ENCODE measurements around the gene MC4R.
"Not testable (repeated sequence)": the region's sequence is repeated elsewhere in the genome, so short reads cannot be mapped to it uniquely, and the experiment has no call there.

The MC4R gene

DNA sequence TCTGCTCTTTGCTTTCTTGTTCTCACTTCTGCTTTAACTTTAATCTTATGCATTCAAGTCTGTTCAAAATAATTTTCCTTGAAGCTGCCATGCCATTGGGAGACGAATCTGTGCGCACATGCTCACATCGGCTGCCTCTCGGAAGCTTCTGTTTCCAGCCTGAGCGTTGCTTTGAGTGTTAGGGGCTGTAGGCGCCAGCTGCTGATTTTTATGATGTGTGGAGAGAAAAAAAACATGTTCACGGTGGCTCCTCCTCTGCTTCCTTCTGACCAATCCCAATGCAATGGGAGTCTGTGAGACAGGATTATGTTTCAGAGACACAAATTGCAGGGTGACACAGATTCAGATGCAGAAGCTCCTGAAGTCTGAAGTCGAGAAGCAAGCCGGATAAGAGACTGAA, at the start of gene MC4R:
TSS of gene MC4R (minus strand) at position 180 of the 400 bp plus-strand sequence. CDS start 426 bp downstream, outside the sequence.
- no peak for DNase-seq

DNA sequence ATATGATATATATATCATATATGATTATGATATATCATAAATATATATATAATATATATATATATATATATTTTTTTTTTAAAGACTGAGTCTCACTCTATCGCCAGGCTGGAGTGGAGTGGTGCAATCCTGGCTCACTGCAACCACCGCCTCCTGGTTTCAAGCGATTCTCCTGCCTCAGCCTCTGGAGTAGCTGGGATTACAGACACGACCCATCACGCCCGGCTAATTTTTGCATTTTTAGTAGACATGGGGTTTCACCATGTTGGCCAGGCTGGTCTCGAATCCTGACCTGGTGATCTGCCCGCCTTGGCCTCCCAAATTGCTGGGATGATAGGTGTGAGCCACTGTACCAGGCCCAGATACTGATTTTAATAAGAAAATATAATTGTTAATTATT, 49.7 kb upstream of the MC4R start:
- not testable (repeated sequence) for DNase-seq

DNA sequence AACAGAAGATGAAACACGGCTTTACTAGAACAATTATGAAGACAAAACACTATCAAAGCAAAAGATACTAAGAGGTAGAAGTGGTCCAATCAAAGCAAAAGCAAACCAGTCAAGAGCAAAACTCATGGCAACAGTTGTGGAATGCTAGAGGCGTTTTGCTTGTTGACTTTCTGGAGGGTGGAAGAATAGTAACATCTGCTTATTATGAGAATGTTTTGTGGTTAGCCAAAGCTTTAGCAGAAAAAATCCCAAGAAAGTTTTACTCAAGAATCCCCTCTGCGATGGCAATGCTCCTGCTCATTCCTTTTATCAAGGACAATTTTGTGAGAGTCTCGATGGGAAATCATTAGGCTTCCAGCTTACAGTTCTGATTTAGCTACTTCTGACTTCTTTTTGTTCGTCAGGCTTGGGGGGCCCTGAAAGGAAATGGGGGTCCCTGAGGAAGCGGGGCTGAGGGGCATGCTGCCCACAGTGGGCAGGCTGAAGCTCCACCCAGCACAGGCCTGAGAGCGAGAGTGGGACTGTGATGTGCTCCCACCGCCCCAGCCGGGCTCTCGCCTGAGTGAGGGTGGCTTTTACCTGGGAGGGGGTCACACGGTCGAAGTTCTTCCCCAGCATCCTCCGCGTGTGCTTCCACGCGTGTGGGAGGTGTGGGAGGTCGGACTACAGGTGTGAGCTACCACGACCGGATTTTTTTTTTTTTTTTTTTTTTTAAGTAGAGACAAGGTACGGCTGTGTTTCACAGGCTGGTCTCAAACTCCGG, 49.0 kb upstream of the MC4R start:
- no peak for DNase-seq

DNA sequence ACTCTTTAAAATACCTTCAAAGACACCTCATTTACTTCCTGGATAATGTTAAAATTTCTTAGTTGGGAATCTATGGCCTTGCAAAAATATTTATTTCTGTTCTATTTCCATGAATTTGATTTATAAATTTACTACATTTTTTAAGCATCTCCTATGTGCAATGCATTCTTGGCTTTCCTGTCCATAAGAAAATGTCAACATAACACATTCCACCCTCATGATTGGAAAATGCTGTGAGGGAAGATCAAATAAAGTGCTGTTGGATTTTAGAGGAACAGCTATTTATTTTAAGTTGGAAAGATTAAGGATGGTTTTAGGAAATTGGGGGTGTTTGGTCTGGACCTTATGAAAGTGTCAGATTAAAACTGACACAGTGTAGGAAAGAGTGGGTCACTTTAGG, 45.4 kb upstream of the MC4R start:
- no peak for DNase-seq

DNA sequence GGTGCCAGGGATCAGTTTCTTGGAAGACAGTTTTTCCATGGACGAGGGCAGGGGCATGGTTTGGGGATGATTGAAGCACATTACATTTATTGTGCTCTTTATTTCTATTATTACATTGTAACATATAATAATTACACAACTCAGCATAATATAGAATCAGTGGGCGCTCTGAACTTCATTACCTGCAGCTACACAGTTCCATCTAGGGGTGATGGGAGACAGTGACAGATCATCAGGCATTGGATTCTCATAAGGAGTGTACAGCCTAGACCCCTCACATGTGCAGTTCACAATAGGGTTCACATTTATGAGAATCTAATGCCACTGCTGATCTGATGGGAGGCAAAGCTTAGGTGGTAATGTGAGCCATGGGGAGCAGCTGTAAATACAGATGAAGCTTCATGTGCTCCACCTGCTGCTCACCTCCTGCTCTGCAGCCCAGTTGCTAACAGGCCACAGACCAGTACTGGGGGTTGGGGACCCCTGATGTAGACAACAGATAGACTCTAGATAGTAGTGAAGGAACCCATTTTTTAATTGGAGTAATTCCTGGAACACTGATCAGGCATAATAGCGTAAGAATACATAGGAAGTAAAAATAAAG, 41.5 kb upstream of the MC4R start:
- DNase-seq, result no peak

DNA sequence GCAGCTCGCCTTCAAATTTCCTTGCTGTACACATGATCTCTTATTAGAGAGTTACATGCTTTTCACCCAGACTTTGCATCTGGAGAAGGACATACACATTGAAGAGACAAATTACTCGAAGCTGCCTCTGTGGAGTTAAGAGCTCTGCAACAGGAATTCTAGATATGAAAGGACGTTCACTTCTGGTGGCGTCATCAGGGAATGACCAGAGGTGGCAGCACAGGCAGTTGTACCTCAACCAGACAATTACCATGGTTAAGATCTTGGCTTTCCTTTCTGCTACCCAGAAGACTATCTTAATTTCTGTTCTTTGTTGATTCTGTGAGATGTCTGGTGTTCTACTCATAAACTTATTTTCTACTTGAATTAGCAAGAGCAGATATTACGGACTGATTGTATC, 39.1 kb upstream of the MC4R start:
- DNase-seq, result no peak

DNA sequence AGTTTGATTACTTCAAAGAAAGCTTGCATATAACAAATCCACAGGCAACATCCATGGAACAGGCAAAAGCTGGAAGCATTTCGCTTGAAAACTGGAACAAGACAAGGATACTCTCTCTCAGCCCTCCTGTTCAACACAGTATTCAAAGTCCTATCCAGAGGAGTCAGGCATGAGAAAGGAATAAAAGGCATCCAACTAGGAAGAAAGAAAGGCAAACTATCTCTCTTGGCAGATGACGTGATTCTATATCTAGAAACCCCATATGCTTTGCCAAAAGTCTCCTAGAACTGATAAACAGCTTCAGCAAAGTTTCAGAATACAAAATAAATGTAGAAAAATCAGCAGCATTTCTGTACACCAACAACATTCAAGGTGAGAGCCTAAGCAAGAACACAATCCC, 34.1 kb upstream of the MC4R start:
- DNase-seq, result no peak

DNA sequence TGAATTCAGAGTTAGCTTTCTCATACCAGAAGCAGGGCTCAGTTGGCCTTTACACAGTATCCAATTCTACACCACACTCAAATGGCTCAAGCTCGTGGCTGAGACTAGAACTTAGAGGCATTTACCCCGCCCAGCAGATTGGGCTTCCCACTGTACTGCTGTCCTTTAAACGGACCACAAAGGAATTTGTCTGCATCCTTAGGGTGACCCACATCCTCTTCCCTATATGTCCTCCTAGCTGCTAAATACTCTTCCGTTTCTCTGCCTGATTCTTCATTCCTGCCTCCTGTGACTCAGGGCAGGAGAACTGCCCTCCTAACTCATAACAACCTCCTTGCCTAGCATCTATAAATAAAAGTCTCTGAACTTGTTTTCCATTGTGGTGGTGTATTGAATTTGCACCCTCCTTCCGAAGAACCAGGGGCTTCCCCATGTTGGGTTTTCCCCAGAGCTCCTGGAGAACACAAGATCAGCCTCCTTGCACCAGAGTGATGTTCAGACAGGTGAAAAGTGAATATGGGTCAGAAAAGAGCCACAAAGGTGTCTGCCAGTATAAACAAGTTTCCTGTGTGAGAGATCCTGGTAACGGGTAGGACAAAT, 32.0 kb upstream of the MC4R start:
- DNase-seq, result no peak

DNA sequence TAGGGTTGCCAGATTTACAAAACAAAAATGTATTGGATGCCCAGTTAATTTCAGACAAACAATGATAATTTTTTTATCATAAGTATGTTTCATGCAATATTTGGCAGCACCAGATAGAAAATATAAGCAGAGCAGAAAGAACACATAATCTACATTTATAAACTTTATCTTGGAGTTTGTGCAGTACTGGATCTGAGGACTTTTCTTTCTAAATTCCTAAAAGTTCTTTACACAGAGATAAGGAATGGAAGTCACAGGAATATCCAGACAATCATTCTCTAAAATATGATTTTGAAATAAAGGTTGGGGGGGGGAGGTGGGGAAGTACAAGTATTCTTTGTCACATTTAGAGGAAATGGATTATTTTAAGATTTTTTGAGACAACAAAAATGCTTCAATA, 28.8 kb upstream of the MC4R start:
- DNase-seq, result no peak

DNA sequence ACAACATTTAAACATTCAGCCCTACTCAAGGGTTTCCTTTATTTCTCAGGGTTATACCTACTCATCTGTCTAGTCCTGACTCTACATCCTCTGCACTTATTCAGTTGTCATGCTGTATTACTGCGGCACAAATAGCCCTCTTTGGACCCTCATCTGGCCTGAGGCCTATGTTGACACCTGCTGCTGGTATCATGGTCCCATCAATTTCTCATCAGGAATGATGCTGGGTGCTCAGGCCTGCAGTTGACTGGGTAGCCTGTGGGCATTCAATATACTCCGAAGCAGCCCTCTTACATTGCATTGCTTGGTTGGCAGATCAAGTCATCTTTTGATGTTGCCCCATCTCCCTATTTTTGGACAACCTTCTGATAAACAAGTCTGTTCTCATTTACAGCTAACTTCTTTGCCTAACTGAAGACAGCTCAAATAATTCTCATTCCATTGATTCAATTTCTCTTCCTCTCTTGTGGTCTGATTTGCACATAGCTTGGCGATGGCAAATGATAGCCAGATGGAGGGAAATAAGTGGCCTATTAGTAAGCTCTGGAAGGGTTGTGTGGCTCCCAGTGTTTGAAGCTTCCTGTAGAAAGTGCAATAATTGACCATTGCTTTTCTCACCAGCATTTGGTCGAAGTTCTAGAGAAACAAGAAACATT, 19.1 kb upstream of the MC4R start:
- DNase-seq, result no peak

DNA sequence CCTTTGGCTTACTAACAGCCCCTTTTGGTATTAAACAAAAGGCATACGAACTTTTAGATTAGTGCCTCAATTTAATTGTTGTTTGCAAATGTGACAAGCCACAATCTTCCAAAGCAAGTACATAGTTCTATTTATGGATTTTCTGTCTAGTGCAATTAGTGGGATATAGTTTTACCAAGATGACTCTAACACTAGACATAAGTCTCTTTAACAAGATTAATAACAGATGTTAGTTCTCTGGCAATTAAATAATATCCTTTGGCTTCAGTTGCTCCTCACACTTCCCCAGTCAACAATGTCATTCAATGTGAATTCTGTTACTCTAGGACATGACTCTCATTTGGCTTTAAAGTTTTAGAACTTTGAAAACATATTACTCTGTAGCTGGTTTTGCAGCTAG, 16.7 kb upstream of the MC4R start:
- no peak for DNase-seq

DNA sequence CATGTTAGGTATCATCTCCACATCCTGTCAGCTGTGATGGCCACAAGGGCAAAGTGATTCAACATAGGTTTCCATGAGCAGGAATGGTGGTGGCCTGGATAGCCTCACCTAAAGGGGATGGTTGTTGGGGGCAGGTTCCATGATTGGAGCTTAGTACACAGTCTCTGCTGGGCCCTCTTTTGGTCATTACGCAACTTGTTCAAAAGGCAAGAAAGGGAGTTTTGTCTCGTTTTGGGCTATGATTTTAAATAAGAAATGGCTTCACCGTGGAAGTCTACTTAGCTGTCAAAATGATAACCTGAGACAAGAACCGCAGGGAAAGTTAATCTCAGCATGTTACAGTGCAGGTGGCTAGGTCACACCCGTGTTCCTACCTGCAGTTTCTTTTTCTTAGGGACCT, 13.1 kb upstream of the MC4R start:
- no peak for DNase-seq

DNA sequence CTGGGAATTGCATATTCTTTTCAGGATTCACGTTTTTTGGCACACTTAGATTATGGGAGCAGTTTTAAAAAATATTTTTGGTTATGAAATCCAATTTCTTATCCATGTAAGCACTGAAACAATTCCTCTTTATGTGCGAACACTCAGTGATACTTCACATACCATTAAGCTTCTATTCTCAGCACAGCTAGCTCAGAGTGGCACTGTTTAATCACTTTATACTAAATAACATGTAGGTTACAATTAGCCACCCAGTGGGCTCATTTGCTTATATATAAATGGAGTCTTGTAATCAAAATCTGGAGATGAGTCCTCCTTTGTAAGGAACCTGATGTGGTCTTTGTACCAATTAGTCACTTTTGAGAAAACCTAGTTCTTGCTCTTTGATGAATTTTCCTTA, 11.3 kb upstream of the MC4R start:
- no peak for DNase-seq

DNA sequence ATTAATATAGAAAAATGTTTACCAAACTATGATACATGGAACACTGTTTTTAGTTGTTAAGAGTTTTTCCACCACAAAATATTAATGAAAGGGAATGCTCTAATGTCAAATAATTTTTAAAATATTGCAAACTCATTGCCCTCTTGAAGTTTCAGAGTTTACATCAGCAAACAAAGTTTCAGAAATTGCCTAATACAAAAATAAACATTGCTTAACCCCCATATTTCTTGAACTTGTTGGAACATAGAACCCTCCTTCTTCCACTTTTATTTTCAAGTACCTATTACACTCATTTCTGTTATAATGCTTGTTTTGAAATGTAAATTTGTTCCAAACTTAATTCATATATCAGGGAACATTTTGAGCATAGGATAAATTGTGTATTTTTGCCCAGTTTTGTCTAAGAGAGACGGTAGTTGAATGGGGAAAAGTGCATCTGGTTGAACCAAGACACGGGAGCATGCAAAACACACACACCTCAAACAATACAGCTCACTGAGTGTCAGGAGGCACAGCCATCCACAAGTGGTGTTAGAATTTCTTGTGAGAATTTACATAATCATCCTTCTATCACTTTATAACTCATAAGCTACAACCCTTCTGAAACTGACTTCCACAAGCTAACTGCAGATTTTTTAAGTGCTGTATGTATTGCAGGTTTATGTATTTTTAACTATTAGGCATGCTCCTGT, 5.3 kb upstream of the MC4R start:
- no peak for DNase-seq

DNA sequence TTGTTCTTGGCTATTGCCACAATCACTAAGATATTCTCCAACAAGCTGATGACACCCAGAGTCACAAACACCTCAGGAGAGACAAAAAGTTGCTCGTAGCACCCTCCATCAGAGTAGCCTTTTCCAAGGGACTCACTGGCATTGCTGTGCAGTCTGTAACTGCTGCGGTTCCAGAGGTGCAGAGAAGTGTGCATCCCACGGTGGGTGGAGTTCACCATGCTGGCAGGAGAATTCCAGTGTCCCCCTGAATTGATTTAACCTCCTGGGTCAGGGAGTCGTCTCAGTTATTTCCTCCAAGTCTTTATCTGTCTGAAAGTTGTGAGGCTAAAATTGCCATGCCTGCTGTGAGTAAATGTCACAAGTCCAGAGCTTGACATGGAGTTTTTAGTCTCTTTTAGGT, 443 bp downstream of the MC4R start:
- DNase-seq, result no peak

DNA sequence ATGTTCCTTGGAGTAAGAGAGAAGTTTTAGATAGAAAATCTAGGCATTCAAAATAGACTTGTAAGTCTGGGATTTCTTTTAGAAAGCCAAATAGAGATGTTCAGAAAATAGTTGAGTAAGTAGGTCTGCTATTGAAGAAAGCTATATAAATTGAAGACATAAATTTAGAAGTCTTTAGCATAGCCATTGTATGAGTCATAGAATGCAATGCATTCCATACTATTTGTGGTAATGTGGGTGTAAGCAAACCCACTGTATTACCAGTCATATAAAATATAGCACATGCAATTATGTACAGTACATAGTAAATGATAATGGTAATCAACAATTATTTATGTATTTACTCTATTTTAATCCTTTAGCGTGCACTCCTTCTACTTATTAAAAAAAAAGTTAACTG, 14.1 kb downstream of the MC4R start:
- DNase-seq, result no peak

DNA sequence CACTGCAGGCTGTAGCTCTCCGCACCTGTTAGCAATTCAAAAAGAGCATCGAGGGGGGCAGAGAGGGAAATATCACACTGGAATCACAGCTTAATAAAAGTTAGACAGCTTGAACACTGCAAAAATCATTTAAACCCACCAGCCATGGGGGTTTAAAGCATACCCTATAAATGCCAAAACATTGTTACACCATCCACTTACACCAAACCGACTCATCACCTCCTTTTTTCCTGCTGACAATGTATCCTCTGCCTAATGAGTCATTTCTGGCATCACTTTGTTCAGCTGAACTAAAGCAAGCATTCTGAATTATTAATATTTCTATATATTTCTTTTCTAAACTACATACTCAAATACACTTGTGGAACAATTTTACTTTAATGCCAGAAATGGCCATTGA, 21.6 kb downstream of the MC4R start:
- DNase-seq, result no peak

DNA sequence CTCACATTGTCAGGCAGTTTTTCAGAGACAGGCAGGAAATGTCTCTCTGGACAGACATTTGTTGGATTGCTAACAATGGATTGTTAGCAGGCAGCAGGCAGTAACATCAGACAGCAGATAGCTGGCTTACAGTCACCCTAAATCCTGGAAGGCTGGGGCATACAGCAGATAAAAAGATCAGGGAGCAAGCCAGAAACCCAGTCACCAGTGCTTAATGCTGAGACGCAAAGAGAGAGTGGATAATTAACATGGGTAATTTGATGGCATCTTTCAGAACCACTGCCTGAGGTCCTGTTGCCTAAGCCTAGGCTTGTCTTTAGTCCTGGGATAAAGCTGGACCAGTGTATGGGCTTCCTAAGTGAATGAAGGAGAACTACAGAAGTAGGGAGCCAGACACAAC, 22.4 kb downstream of the MC4R start:
- DNase-seq, result no peak

DNA sequence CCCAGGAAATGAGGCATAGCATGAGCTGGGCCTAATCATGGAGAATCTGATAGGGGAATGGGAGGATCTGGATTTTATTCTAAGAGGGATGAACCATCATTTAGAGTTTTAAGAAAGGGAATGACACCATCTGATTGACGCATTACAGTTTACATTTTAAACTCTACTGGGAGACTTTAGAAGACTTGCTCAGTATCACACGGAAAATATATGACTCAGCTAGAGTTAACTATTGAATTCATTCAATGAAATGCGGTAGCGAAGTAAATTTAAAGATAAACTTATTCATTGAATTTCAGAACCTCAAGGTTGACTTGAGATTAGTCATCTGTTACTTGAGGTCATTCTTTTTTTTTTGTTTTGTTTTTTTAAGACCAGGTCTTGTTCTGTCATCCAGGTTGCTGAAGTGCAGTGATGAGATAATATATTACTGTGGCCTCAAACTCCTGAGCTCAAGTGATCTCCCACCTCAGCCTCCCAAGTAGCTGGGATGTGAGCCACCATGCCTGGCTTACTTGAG, 25.0 kb downstream of the MC4R start:
- DNase-seq, result no peak

DNA sequence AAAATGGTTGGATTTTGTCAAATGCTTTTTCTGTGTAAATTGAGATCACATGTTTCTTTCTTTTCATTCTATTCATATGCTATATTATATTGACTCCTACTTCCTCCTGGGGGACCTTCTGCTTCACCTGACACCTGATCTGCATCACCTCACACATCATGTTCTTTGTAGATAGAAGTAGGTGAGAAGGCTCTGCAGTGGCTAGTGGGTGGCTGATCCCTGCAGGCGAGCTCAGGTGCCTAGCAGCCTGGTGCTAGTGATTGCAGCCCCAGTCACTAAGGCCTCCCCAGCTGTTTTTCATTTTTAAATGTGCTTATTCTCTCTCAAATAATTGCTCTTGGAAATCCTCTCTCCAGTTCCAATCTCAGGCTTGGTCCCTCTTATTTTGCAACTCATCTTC, 33.6 kb downstream of the MC4R start:
- no peak for DNase-seq

DNA sequence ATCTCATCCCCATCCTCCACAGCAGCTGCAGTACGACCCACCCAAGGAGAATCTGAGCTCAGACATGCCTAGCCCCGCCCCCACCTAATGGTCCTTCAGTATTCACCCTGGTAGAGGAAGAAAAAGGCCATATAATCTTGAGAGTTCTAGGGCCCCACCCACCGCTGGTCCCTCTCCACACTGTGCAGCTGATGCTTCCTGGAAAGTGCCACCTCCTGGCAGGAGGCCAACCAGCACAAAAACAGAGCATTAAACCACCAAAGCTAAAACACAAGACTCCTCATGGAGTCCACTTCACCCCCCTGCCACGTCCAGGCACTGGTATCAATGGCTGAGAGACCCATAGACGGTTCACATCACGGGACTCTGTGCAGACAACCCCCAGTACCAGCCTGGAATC, 40.7 kb downstream of the MC4R start:
- no peak for DNase-seq

DNA sequence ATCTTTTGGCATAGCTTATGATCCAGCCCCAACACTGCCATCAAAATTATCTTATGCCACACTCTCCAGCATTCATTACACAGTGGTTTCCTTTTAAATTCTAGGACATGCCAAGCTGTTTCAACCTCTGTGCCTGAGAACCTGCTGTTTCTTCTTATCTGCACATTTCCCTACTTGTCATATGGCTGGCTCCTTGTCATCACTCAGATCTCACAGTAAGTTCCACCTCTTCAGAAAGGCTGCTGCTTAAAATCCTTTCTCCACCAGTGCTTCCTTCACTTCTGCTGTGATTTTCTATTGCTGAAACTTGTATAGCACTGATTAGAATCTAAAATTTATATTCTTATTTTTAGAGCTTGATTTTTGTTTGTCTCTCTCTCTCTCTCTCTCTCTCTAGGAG, 43.4 kb downstream of the MC4R start:
- DNase-seq, result no peak

DNA sequence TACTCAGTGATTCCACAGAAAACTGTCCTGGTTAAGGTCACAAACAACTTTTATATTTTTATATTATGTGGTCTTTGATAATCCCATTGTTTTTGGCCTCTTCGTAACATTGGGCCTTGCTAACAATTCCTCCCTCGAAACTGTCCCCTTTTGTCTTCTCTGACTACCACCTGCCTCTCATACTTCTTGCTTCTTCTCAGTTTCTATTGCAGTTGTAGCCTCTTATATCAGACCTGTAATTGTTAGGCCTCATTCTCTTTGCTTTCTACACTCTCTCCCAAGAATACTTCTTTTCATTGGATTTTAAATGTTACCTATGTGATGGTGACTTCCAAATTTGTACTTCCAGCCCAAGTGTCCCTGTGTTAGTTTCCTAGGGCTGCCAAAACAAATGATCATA, 44.7 kb downstream of the MC4R start:
- no peak for DNase-seq

Data from activated naive CD4-positive, alpha-beta T cell treated with anti-CD3 and anti-CD28 coated beads, Interleukin-2, amount 50 U/mL, for 16 hours (primary cell).